ENCODE results near the gene UTS2B.

The UTS2B gene

DNA sequence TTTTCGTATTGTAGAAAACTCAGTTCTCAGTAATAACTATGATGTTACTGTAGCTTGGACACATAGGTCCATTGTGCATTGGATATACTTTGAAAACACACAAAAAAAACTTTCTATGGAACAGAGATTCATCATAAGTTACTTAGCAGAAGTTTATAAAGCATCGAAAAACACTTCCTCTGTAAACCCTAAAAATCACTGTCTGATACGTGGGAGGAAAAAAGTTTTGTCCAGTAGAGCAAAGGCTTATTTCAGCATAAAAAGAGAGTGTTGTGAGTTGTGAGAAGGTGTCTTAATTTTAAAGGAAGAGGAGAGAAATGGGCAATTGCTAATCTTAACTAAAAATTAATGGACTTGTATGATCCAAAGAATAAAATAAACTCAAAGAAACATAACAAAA, 66.5 kb downstream of the UTS2B start:
- H3K4me1 ChIP-seq (ENCODE audit: control extremely low read depth in 1 of 4, control insufficient read depth in 4 of 4, insufficient read depth in 4 of 4, low read length in 3 of 4), result peaks cover 0 to 3% (median under 1%) of the 10 kb centered on the region in 4 experiments
- 20% methylated on average over 1 of the region's 3 CpGs for WGBS (ENCODE audit: insufficient coverage)
- no peaks in the 10 kb centered on the region for H3K27me3 ChIP-seq (replicated peaks in 2 of 5; ENCODE audit: control insufficient read depth in 4 of 5, insufficient read depth in 5 of 5, low read length in 4 of 5)
- no peak overlapping the region for H3K4me3 ChIP-seq (ENCODE audit: control insufficient read depth in 1 of 7, extremely low read depth in 1 of 7, insufficient read depth in 4 of 7, low read depth in 2 of 7, low read length in 6 of 7)
- DNase-seq, result no peak
- H3K27ac ChIP-seq (ENCODE audit: insufficient read depth in 1 of 2, low read depth in 1 of 2, low read length in 2 of 2, poor library complexity in 1 of 2, severe bottlenecking in 2 of 2), result no peak overlapping the region
- no peaks in the 10 kb centered on the region for H3K9me3 ChIP-seq (ENCODE audit: control extremely low read depth in 1 of 5, control insufficient read depth in 4 of 5, insufficient read depth in 2 of 5, low read depth in 1 of 5, low read length in 4 of 5)
- H3K36me3 ChIP-seq (ENCODE audit: control insufficient read depth in 4 of 4, insufficient read depth in 4 of 4, low read length in 3 of 4), result no peaks in the 10 kb centered on the region
- ChIA-PET POLR2A (no interaction called here), CTCF (no interaction called here)

DNA sequence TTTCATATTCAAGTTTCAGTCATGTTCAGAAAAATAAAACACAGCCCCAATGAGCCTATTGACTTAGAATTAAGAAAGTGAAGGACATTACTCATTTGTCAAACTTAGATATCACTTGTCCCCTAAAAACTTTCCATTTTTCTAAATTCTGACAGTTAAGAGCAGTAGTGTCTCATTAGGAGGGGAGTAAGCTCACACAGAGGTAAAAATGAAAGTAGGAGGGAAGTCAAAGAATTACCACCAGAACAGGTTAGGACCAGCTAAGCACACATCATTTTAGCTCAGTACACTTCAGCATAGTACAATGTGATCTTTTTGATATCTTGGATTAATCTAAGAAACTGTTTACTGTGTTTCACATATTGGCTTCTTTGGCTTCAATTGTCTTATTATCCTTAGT, 67.0 kb downstream of the UTS2B start:
- H3K36me3 ChIP-seq (ENCODE audit: control insufficient read depth in 4 of 4, insufficient read depth in 4 of 4, low read length in 3 of 4), result no peaks in the 10 kb centered on the region
- H3K27ac ChIP-seq (ENCODE audit: insufficient read depth in 1 of 2, low read depth in 1 of 2, low read length in 2 of 2, poor library complexity in 1 of 2, severe bottlenecking in 2 of 2), result no peak overlapping the region
- ChIA-PET POLR2A (no interaction called here), CTCF (no interaction called here)
- no peak overlapping the region for H3K4me3 ChIP-seq (ENCODE audit: control insufficient read depth in 1 of 7, extremely low read depth in 1 of 7, insufficient read depth in 4 of 7, low read depth in 2 of 7, low read length in 6 of 7)
- H3K9me3 ChIP-seq (ENCODE audit: control extremely low read depth in 1 of 5, control insufficient read depth in 4 of 5, insufficient read depth in 2 of 5, low read depth in 1 of 5, low read length in 4 of 5), result no peaks in the 10 kb centered on the region
- peaks cover 0 to 7% (median under 1%) of the 10 kb centered on the region in 4 experiments for H3K4me1 ChIP-seq (ENCODE audit: control extremely low read depth in 1 of 4, control insufficient read depth in 4 of 4, insufficient read depth in 4 of 4, low read length in 3 of 4)
- H3K27me3 ChIP-seq (replicated peaks in 2 of 5; ENCODE audit: control insufficient read depth in 4 of 5, insufficient read depth in 5 of 5, low read length in 4 of 5), result no peaks in the 10 kb centered on the region
- DNase-seq, result no peak

DNA sequence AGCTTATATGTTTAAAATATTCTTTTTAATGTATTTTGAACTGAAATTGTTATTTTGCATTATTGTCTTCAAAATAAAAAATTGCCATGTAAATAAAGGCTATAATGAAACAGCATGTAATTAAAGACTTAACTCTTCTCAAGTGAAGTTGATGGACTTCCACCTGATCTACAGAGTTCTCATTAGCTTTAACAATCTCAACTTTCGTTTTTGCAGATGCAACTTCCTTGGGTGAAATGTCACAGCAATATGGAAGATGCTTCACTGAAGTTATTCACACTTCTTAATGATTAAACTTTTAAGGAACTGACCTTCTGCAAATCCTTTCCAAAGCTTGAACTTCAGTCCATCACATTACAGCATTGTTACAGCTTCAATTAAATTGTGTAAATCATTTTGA, 67.7 kb downstream of the UTS2B start:
- Histone ChIP-seq H3K27ac (ENCODE audit: insufficient read depth in 1 of 2, low read depth in 1 of 2, low read length in 2 of 2, poor library complexity in 1 of 2, severe bottlenecking in 2 of 2) (no peak overlapping the region), H3K27me3 (replicated peaks in 2 of 5; ENCODE audit: control insufficient read depth in 4 of 5, insufficient read depth in 5 of 5, low read length in 4 of 5) (no peaks in the 10 kb centered on the region), H3K4me3 (ENCODE audit: control insufficient read depth in 1 of 7, extremely low read depth in 1 of 7, insufficient read depth in 4 of 7, low read depth in 2 of 7, low read length in 6 of 7) (no peak overlapping the region), H3K36me3 (ENCODE audit: control insufficient read depth in 4 of 4, insufficient read depth in 4 of 4, low read length in 3 of 4) (no peaks in the 10 kb centered on the region), H3K9me3 (ENCODE audit: control extremely low read depth in 1 of 5, control insufficient read depth in 4 of 5, insufficient read depth in 2 of 5, low read depth in 1 of 5, low read length in 4 of 5) (no peaks in the 10 kb centered on the region), H3K4me1 (ENCODE audit: control extremely low read depth in 1 of 4, control insufficient read depth in 4 of 4, insufficient read depth in 4 of 4, low read length in 3 of 4) (peaks cover 0 to 7% (median under 1%) of the 10 kb centered on the region in 4 experiments)
- WGBS (ENCODE audit: insufficient coverage), result 80% methylated on average over 1 of the region's 1 CpG
- ChIA-PET CTCF (interaction anchor here (1.6 kb wide), 1 partner anchor 10 kb away, joined by 4 read pairs; no protein-coding TSS in a partner anchor), POLR2A (no interaction called here)
- DNase-seq, result no peak

- no peaks in the 10 kb centered on the region for H3K9me3 ChIP-seq (ENCODE audit: control extremely low read depth in 1 of 5, control insufficient read depth in 4 of 5, insufficient read depth in 2 of 5, low read depth in 1 of 5, low read length in 4 of 5)
- H3K27me3 ChIP-seq (replicated peaks in 2 of 5; ENCODE audit: control insufficient read depth in 4 of 5, insufficient read depth in 5 of 5, low read length in 4 of 5), result no peaks in the 10 kb centered on the region
- ChIA-PET POLR2A (no interaction called here), CTCF (interaction anchor here (1.6 kb wide), 1 partner anchor 11 kb away, joined by 4 read pairs; no protein-coding TSS in a partner anchor)
- no peaks in the 10 kb centered on the region for H3K36me3 ChIP-seq (ENCODE audit: control insufficient read depth in 4 of 4, insufficient read depth in 4 of 4, low read length in 3 of 4)
- H3K4me1 ChIP-seq (ENCODE audit: control extremely low read depth in 1 of 4, control insufficient read depth in 4 of 4, insufficient read depth in 4 of 4, low read length in 3 of 4), result peaks cover 0 to 7% (median under 1%) of the 10 kb centered on the region in 4 experiments
- no peak for DNase-seq
- H3K4me3 ChIP-seq (ENCODE audit: control insufficient read depth in 1 of 7, extremely low read depth in 1 of 7, insufficient read depth in 4 of 7, low read depth in 2 of 7, low read length in 6 of 7), result no peak overlapping the region
- no peak overlapping the region for H3K27ac ChIP-seq (ENCODE audit: insufficient read depth in 1 of 2, low read depth in 1 of 2, low read length in 2 of 2, poor library complexity in 1 of 2, severe bottlenecking in 2 of 2)
Observed at GRCh38 chr3:191261304-191261638, 69.1 kb downstream of the UTS2B start.

DNA sequence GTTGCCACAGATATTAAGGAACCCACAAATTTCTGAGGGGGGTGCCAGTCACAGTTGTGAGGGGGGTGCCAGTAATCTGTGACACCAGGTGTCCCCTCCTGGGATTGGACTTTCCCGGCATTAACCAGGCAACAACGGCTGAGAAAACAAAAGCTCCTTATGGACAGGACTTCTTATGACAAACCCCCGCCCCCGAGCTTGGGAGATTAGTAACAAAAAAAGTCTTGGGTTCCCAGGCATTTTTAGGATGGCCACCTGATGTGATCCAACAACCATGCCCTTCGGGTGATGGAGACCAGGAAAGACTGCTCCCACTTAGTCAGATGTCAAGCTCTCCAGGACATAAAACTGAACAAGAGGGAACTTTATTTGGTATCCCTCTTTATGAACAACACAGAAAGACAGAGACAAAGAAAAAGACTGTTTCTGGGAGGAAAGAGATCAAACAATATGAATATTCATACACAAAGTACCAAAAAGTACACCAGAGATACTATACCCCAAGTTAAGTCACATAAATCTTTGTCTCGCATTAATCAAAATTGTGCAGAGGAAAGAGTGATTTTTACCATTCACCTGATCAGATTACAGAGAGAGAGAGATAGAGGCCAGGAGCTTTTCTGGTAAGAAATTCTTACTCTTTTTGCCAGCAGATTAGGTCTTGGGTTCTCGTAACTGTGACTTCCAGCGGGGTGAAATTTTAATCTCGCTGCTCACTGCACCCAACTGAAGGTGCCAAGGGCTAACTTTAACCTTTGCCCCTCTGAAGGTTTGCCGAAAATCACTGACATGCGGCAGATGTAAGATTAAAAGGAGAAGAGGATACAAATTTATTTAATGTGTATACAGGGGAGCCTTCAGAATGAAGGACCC, 69.7 kb downstream of the UTS2B start:
- no peaks in the 10 kb centered on the region for H3K36me3 ChIP-seq (ENCODE audit: control insufficient read depth in 4 of 4, insufficient read depth in 4 of 4, low read length in 3 of 4)
- POLR2A ChIA-PET, result no interaction called here
- H3K9me3 ChIP-seq (ENCODE audit: control extremely low read depth in 1 of 5, control insufficient read depth in 4 of 5, insufficient read depth in 2 of 5, low read depth in 1 of 5, low read length in 4 of 5), result no peaks in the 10 kb centered on the region
- H3K27ac ChIP-seq (ENCODE audit: insufficient read depth in 1 of 2, low read depth in 1 of 2, low read length in 2 of 2, poor library complexity in 1 of 2, severe bottlenecking in 2 of 2), result no peak overlapping the region
- 95% methylated on average over 11 of the region's 11 CpGs for WGBS (ENCODE audit: insufficient coverage)
- no peak for DNase-seq
- H3K4me3 ChIP-seq (ENCODE audit: control insufficient read depth in 1 of 7, extremely low read depth in 1 of 7, insufficient read depth in 4 of 7, low read depth in 2 of 7, low read length in 6 of 7), result no peak overlapping the region
- no peaks in the 10 kb centered on the region for H3K27me3 ChIP-seq (replicated peaks in 2 of 5; ENCODE audit: control insufficient read depth in 4 of 5, insufficient read depth in 5 of 5, low read length in 4 of 5)
- CTCF ChIA-PET, result no interaction called here
- H3K4me1 ChIP-seq (ENCODE audit: control extremely low read depth in 1 of 4, control insufficient read depth in 4 of 4, insufficient read depth in 4 of 4, low read length in 3 of 4), result peaks cover 0 to 7% (median under 1%) of the 10 kb centered on the region in 4 experiments

- no peak overlapping the region for H3K27ac ChIP-seq (ENCODE audit: insufficient read depth in 1 of 2, low read depth in 1 of 2, low read length in 2 of 2, poor library complexity in 1 of 2, severe bottlenecking in 2 of 2)
- H3K9me3 ChIP-seq (ENCODE audit: control extremely low read depth in 1 of 5, control insufficient read depth in 4 of 5, insufficient read depth in 2 of 5, low read depth in 1 of 5, low read length in 4 of 5), result no peaks in the 10 kb centered on the region
- ChIA-PET CTCF (no interaction called here), POLR2A (no interaction called here)
- no peak for DNase-seq
- no peaks in the 10 kb centered on the region for H3K36me3 ChIP-seq (ENCODE audit: control insufficient read depth in 4 of 4, insufficient read depth in 4 of 4, low read length in 3 of 4)
- no peaks in the 10 kb centered on the region for H3K27me3 ChIP-seq (replicated peaks in 2 of 5; ENCODE audit: control insufficient read depth in 4 of 5, insufficient read depth in 5 of 5, low read length in 4 of 5)
- 43% methylated on average over 1 of the region's 1 CpG for WGBS (ENCODE audit: insufficient coverage)
- no peak overlapping the region for H3K4me3 ChIP-seq (ENCODE audit: control insufficient read depth in 1 of 7, extremely low read depth in 1 of 7, insufficient read depth in 4 of 7, low read depth in 2 of 7, low read length in 6 of 7)
- H3K4me1 ChIP-seq (ENCODE audit: control extremely low read depth in 1 of 4, control insufficient read depth in 4 of 4, insufficient read depth in 4 of 4, low read length in 3 of 4), result peaks cover 0 to 7% (median under 1%) of the 10 kb centered on the region in 4 experiments
Observed at GRCh38 chr3:191259486-191259885, 70.8 kb downstream of the UTS2B start.

- H3K27me3 ChIP-seq (replicated peaks in 2 of 5; ENCODE audit: control insufficient read depth in 4 of 5, insufficient read depth in 5 of 5, low read length in 4 of 5), result no peaks in the 10 kb centered on the region
- no peak overlapping the region for H3K4me3 ChIP-seq (ENCODE audit: control insufficient read depth in 1 of 7, extremely low read depth in 1 of 7, insufficient read depth in 4 of 7, low read depth in 2 of 7, low read length in 6 of 7)
- no peaks in the 10 kb centered on the region for H3K9me3 ChIP-seq (ENCODE audit: control extremely low read depth in 1 of 5, control insufficient read depth in 4 of 5, insufficient read depth in 2 of 5, low read depth in 1 of 5, low read length in 4 of 5)
- no peak for DNase-seq
- H3K36me3 ChIP-seq (ENCODE audit: control insufficient read depth in 4 of 4, insufficient read depth in 4 of 4, low read length in 3 of 4), result no peaks in the 10 kb centered on the region
- WGBS (ENCODE audit: insufficient coverage), result no CpG with 5 or more reads among the region's 2 CpGs
- no peak overlapping the region for H3K27ac ChIP-seq (ENCODE audit: insufficient read depth in 1 of 2, low read depth in 1 of 2, low read length in 2 of 2, poor library complexity in 1 of 2, severe bottlenecking in 2 of 2)
- ChIA-PET CTCF (no interaction called here), POLR2A (no interaction called here)
- peaks cover 0 to 12% (median under 1%) of the 10 kb centered on the region in 4 experiments for H3K4me1 ChIP-seq (ENCODE audit: control extremely low read depth in 1 of 4, control insufficient read depth in 4 of 4, insufficient read depth in 4 of 4, low read length in 3 of 4)
Observed at GRCh38 chr3:191257286-191257685, 73.0 kb downstream of the UTS2B start.

All from common myeloid progenitor, CD34-positive (primary cell).